ENCODE results near the gene KDM4F.

DNA sequence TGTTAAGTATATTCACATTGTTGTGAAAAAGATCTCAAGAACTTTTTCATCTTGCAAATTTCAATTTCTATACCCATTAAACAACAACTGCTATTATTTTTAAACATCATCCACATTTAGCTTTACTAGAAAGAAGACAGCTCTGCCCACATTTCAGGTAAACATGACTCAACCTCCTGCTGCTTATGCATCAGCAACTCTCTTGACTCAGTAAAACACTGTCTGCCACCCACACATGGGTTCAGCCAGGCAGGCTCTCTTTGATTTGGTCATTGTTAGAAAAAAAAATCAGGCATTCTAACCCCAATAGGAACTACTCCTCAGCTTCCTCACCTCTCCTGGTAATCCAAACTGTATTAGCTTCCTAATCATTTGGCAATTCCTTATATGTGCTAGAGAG, 35.3 kb downstream of the KDM4F start:
- TF ChIP-seq POLR2A (IDR thresholded peaks at IDR 0.05) (no peak), POLR2AphosphoS5 (IDR thresholded peaks at IDR 0.05) (no peak)
- TF ChIP-seq, protein P1, sequence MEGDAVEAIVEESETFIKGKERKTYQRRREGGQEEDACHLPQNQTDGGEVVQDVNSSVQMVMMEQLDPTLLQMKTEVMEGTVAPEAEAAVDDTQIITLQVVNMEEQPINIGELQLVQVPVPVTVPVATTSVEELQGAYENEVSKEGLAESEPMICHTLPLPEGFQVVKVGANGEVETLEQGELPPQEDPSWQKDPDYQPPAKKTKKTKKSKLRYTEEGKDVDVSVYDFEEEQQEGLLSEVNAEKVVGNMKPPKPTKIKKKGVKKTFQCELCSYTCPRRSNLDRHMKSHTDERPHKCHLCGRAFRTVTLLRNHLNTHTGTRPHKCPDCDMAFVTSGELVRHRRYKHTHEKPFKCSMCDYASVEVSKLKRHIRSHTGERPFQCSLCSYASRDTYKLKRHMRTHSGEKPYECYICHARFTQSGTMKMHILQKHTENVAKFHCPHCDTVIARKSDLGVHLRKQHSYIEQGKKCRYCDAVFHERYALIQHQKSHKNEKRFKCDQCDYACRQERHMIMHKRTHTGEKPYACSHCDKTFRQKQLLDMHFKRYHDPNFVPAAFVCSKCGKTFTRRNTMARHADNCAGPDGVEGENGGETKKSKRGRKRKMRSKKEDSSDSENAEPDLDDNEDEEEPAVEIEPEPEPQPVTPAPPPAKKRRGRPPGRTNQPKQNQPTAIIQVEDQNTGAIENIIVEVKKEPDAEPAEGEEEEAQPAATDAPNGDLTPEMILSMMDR (IDR thresholded peaks at IDR 0.05), result no peak
